HepG2 (cell line): ENCODE results near the gene ST3GAL2.

ENCODE experiments used
- BHLHE40 ChIP-seq: IDR thresholded peaks from 2 replicates; pipeline ENCODE4 v1.6.1; 2011; ENCODE audit warnings: low read length, improper control_type of control experiment
- CBX2 ChIP-seq, 2 experiments: fragments of 200-600 bp in 1 of 2; sonication (generic); formaldehyde crosslinking in 1 of 2; IDR thresholded peaks; 2 replicates each; pipeline versions ENCODE4 v1.7.0 to v1.8.1; 2018 to 2022; ENCODE audit warnings: low read depth in 2 of 2, low read length in 1 of 2, mild to moderate bottlenecking in 1 of 2, missing genetic modification reagents in 1 of 2
- GPBP1L1 ChIP-seq: sonication (generic); formaldehyde crosslinking; IDR thresholded peaks from 2 replicates; pipeline ENCODE4 v1.5.0; 2020; ENCODE audit warnings: mild to moderate bottlenecking, missing genetic modification reagents
- JUN ChIP-seq: sonication (generic); formaldehyde crosslinking; IDR thresholded peaks from 2 replicates; pipeline ENCODE4 v1.4.0; 2020; ENCODE audit warnings: mild to moderate bottlenecking, missing genetic modification reagents
- MYC ChIP-seq: sonication (generic); formaldehyde crosslinking; IDR thresholded peaks from 2 replicates; pipeline ENCODE4 v1.9.0; 2021; ENCODE audit warnings: missing genetic modification reagents, borderline replicate concordance
- NFIC ChIP-seq: IDR thresholded peaks from 2 replicates; pipeline ENCODE4 v1.6.1; 2012; ENCODE audit warnings: mild to moderate bottlenecking, low read length, inconsistent platforms
- POLR2A ChIP-seq, 2 experiments: IDR thresholded peaks; 2 replicates each; pipeline ENCODE4 v1.6.1; 2011; ENCODE audit warnings: low read depth in 2 of 2, low read length in 2 of 2, mild to moderate bottlenecking in 1 of 2, moderate library complexity in 1 of 2; ENCODE audit not compliant: insufficient read depth in 1 of 2
- PRDM4 ChIP-seq: sonication (generic); formaldehyde crosslinking; IDR thresholded peaks from 2 replicates; pipeline ENCODE4 v1.9.0; 2021; ENCODE audit warnings: missing genetic modification reagents, borderline replicate concordance
- SMAD1 ChIP-seq: sonication (generic); formaldehyde crosslinking; IDR thresholded peaks from 2 replicates; pipeline ENCODE4 v1.4.0; 2020; ENCODE audit warnings: missing genetic modification reagents, low read depth, mild to moderate bottlenecking, borderline replicate concordance
- SNAI1 ChIP-seq: sonication (generic); formaldehyde crosslinking; IDR thresholded peaks from 2 replicates; pipeline ENCODE4 v1.5.0; 2020; ENCODE audit warnings: mild to moderate bottlenecking, missing genetic modification reagents, borderline replicate concordance
- ZNF12 ChIP-seq: sonication (generic); formaldehyde crosslinking; IDR thresholded peaks from 2 replicates; pipeline ENCODE4 v1.5.0; 2020; ENCODE audit warnings: missing genetic modification reagents
- TF ChIP-seq, protein P1 (sequence below): sonication (generic); formaldehyde crosslinking; IDR thresholded peaks from 2 replicates; pipeline ENCODE4 v1.5.0; 2020; ENCODE audit warnings: mild to moderate bottlenecking, missing genetic modification reagents, moderate library complexity
- TF ChIP-seq, protein P2 (sequence below): sonication (generic); formaldehyde crosslinking; IDR thresholded peaks from 2 replicates; pipeline ENCODE4 v1.8.1; 2023; ENCODE audit warnings: mild to moderate bottlenecking, missing genetic modification reagents
- TF ChIP-seq, protein P3 (sequence below): IDR thresholded peaks from 2 replicates; pipeline ENCODE4 v1.6.1; 2018; ENCODE audit warnings: missing genetic modification reagents

DNA sequence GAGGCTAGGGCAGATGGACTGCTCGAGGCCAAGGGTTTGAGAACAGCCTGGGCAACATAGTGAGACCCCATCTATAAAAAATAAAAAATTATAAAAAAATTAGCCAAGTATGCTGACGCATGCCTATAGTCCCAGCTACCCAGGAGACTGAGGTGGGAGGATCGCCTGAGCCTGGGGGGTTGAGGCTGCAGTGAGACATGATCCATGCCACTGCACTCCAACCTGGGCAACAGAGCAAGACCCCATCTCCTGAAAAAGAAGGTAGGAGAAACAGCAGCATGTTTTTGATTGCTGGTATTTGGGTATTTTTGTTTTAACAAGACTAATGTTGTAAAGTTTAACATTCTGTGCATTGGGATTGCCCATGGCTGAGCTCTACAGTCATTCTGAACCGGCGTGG is 101.1 kb downstream of the ST3GAL2 start:
- no peak for TF ChIP-seq NFIC
- TF ChIP-seq BHLHE40 = no peak
- TF ChIP-seq PRDM4 (CRISPR knock-in tag) = no peak
- TF ChIP-seq SMAD1 = no peak
- no peak for TF ChIP-seq MYC
- no peak for TF ChIP-seq CBX2 (IDR thresholded peaks at IDR 0.05; ENCODE audit: low read depth, low read length)
- no peak for TF ChIP-seq CBX2 (CRISPR knock-in tag; IDR thresholded peaks at IDR 0.05; ENCODE audit: low read depth)
- TF ChIP-seq, protein P1, sequence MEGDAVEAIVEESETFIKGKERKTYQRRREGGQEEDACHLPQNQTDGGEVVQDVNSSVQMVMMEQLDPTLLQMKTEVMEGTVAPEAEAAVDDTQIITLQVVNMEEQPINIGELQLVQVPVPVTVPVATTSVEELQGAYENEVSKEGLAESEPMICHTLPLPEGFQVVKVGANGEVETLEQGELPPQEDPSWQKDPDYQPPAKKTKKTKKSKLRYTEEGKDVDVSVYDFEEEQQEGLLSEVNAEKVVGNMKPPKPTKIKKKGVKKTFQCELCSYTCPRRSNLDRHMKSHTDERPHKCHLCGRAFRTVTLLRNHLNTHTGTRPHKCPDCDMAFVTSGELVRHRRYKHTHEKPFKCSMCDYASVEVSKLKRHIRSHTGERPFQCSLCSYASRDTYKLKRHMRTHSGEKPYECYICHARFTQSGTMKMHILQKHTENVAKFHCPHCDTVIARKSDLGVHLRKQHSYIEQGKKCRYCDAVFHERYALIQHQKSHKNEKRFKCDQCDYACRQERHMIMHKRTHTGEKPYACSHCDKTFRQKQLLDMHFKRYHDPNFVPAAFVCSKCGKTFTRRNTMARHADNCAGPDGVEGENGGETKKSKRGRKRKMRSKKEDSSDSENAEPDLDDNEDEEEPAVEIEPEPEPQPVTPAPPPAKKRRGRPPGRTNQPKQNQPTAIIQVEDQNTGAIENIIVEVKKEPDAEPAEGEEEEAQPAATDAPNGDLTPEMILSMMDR = no peak
- TF ChIP-seq SNAI1 (CRISPR knock-in tag) = no peak
- TF ChIP-seq, protein P2, sequence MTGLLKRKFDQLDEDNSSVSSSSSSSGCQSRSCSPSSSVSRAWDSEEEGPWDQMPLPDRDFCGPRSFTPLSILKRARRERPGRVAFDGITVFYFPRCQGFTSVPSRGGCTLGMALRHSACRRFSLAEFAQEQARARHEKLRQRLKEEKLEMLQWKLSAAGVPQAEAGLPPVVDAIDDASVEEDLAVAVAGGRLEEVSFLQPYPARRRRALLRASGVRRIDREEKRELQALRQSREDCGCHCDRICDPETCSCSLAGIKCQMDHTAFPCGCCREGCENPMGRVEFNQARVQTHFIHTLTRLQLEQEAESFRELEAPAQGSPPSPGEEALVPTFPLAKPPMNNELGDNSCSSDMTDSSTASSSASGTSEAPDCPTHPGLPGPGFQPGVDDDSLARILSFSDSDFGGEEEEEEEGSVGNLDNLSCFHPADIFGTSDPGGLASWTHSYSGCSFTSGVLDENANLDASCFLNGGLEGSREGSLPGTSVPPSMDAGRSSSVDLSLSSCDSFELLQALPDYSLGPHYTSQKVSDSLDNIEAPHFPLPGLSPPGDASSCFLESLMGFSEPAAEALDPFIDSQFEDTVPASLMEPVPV (CRISPR knock-in tag) = no peak
- TF ChIP-seq JUN (CRISPR knock-in tag) = no peak
- TF ChIP-seq GPBP1L1 (CRISPR knock-in tag) = no peak
- TF ChIP-seq, protein P3, sequence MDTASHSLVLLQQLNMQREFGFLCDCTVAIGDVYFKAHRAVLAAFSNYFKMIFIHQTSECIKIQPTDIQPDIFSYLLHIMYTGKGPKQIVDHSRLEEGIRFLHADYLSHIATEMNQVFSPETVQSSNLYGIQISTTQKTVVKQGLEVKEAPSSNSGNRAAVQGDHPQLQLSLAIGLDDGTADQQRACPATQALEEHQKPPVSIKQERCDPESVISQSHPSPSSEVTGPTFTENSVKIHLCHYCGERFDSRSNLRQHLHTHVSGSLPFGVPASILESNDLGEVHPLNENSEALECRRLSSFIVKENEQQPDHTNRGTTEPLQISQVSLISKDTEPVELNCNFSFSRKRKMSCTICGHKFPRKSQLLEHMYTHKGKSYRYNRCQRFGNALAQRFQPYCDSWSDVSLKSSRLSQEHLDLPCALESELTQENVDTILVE (CRISPR knock-in tag) = no peak
- TF ChIP-seq POLR2A (IDR thresholded peaks at IDR 0.05; ENCODE audit: insufficient read depth in 1 of 2, low read depth in 2 of 2, low read length in 2 of 2) = no peak
- no peak for TF ChIP-seq ZNF12 (CRISPR knock-in tag)
